ENCODE data around the gene MYO3A. TPM values are rescaled to one million over a fixed set of nuclear protein-coding genes. Genes with fewer than 3 reads are reported as not detected.

Gene MYO3A
- total RNA-seq, 4 donors from 2014 or later = 0.35 to 3.1 (median 1.9) TPM

- Histone ChIP-seq H3K27ac (no peak overlapping the region), H3K36me3 (no peaks in the 10 kb centered on the region), H3K4me3 (no peak overlapping the region), H3K9me3 (no peaks in the 10 kb centered on the region), H3K4me1 (no peaks in the 10 kb centered on the region), H3K27me3 (peaks cover 0 to 69% (median 0%) of the 10 kb centered on the region in 4 donors)
- WGBS, 2 donors = 41 to 59% methylated on average over 4 of the region's 4 CpGs
- intact Hi-C loops (cut with DNase I) = no loop called here
- TF ChIP-seq, protein P1, sequence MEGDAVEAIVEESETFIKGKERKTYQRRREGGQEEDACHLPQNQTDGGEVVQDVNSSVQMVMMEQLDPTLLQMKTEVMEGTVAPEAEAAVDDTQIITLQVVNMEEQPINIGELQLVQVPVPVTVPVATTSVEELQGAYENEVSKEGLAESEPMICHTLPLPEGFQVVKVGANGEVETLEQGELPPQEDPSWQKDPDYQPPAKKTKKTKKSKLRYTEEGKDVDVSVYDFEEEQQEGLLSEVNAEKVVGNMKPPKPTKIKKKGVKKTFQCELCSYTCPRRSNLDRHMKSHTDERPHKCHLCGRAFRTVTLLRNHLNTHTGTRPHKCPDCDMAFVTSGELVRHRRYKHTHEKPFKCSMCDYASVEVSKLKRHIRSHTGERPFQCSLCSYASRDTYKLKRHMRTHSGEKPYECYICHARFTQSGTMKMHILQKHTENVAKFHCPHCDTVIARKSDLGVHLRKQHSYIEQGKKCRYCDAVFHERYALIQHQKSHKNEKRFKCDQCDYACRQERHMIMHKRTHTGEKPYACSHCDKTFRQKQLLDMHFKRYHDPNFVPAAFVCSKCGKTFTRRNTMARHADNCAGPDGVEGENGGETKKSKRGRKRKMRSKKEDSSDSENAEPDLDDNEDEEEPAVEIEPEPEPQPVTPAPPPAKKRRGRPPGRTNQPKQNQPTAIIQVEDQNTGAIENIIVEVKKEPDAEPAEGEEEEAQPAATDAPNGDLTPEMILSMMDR (IDR thresholded peaks at IDR 0.05) = no peak
- no peak for TF ChIP-seq POLR2A (IDR thresholded peaks at IDR 0.05)
- DNase-seq = no peak
These were observed 291.3 kb downstream of the MYO3A start for GRCh38 chr10:26225322-26225721.

- H3K36me3 ChIP-seq = no peaks in the 10 kb centered on the region
- no peaks in the 10 kb centered on the region for H3K4me1 ChIP-seq
- WGBS, 2 donors = 77 to 84% methylated on average over 2 to 4 of the region's 5 CpGs
- H3K9me3 ChIP-seq = no peaks in the 10 kb centered on the region
- DNase-seq = no peak
- TF ChIP-seq, protein P1 (IDR thresholded peaks at IDR 0.05) = no peak
- no peak for TF ChIP-seq POLR2A (IDR thresholded peaks at IDR 0.05)
- no peak overlapping the region for H3K4me3 ChIP-seq
- intact Hi-C loops (cut with DNase I) = no loop called here
- H3K27me3 ChIP-seq = peaks cover 0 to 44% (median 0%) of the 10 kb centered on the region in 4 donors
- H3K27ac ChIP-seq = no peak overlapping the region
These were observed 293.8 kb downstream of the MYO3A start for GRCh38 chr10:26227786-26228185.

DNA sequence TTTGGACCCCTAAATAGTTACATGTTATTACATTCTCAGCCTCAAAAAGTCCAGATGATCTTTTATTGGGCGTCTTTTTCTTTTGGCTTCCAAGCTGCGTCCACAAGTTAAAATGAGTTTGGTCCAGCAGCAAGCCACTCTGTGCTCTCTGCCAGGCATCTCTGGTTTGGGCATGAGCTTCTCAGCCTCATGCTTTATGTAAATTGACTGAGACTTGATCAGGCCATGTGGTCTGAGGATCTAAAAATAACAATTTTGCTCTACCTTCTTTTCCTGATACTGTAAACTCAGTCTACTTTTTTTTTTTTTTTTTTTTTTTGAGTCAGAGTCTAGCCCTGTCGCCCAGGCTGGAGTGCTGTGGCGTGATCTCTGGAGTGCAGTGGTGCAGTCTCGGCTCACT lies 298.1 kb downstream of the MYO3A start:
- TF ChIP-seq, protein P1 (IDR thresholded peaks at IDR 0.05) = no peak
- no peak for TF ChIP-seq POLR2A (IDR thresholded peaks at IDR 0.05)
- Histone ChIP-seq H3K4me1 (no peaks in the 10 kb centered on the region), H3K9me3 (no peaks in the 10 kb centered on the region), H3K4me3 (no peak overlapping the region), H3K27me3 (peaks cover 0 to 9% (median 0%) of the 10 kb centered on the region in 4 donors), H3K27ac (no peak overlapping the region), H3K36me3 (no peaks in the 10 kb centered on the region)
- DNase-seq = no peak
- 74 to 84% methylated on average over 2 to 5 of the region's 5 CpGs for WGBS, 2 donors
- intact Hi-C loops (cut with DNase I) = no loop called here

GRCh38 chr10:26235761-26236160 lies 301.7 kb downstream of the MYO3A start:
- Histone ChIP-seq H3K36me3 (no peaks in the 10 kb centered on the region), H3K27ac (no peak overlapping the region), H3K27me3 (no peaks in the 10 kb centered on the region), H3K4me3 (no peak overlapping the region), H3K9me3 (no peaks in the 10 kb centered on the region), H3K4me1 (no peaks in the 10 kb centered on the region)
- WGBS, 2 donors = 91 to 92% methylated on average over 6 of the region's 6 CpGs
- no peak for DNase-seq
- intact Hi-C loops (cut with DNase I) = no loop called here
- TF ChIP-seq, protein P1 (IDR thresholded peaks at IDR 0.05) = no peak
- no peak for TF ChIP-seq POLR2A (IDR thresholded peaks at IDR 0.05)

DNA sequence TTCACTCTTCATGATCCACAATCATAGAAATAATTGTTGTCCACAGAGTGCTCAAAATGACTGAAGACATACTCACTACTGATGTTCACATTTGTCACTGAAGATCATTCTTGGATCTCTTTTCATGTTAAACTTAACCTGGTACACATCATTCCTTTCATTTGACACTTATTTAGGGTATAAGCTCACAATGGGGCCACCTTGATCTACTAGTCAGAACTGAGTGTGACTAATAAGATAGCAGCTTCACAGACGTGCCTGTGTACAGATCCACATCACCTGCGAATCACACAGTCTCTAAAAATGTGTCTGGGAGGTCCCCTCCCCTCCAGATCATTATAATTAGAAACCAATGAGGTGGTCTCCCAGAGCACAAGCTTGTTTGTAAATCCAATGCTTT lies 304.3 kb downstream of the MYO3A start:
- H3K27me3 ChIP-seq = no peaks in the 10 kb centered on the region
- intact Hi-C loops (cut with DNase I) = no loop called here
- no peak overlapping the region for H3K4me3 ChIP-seq
- no peaks in the 10 kb centered on the region for H3K36me3 ChIP-seq
- H3K4me1 ChIP-seq = no peaks in the 10 kb centered on the region
- DNase-seq = no peak
- H3K9me3 ChIP-seq = no peaks in the 10 kb centered on the region
- TF ChIP-seq POLR2A (IDR thresholded peaks at IDR 0.05) = no peak
- TF ChIP-seq, protein P1 (IDR thresholded peaks at IDR 0.05) = no peak
- no peak overlapping the region for H3K27ac ChIP-seq
- 44 to 62% methylated on average over 2 of the region's 2 CpGs for WGBS, 2 donors

Data from esophagus squamous epithelium (tissue), 5 donors.